GM18498 (cell line): ENCODE data around the gene SLC22A23.
A peak's percentile ranks its signal among the peaks of the same experiment; 100 is the strongest.

Source experiments
- ATAC-seq: cut with Tn5 transposase; IDR thresholded peaks from one replicate; pipeline ENCODE4 v1.9.1; 2021; ENCODE audit warnings: mild to moderate bottlenecking, moderate library complexity; ENCODE audit not compliant: unreplicated experiment

Gene SLC22A23

GRCh38 chr6:3233321-3233720 is 223.5 kb downstream of the SLC22A23 start:
- no peak for ATAC-seq

DNA sequence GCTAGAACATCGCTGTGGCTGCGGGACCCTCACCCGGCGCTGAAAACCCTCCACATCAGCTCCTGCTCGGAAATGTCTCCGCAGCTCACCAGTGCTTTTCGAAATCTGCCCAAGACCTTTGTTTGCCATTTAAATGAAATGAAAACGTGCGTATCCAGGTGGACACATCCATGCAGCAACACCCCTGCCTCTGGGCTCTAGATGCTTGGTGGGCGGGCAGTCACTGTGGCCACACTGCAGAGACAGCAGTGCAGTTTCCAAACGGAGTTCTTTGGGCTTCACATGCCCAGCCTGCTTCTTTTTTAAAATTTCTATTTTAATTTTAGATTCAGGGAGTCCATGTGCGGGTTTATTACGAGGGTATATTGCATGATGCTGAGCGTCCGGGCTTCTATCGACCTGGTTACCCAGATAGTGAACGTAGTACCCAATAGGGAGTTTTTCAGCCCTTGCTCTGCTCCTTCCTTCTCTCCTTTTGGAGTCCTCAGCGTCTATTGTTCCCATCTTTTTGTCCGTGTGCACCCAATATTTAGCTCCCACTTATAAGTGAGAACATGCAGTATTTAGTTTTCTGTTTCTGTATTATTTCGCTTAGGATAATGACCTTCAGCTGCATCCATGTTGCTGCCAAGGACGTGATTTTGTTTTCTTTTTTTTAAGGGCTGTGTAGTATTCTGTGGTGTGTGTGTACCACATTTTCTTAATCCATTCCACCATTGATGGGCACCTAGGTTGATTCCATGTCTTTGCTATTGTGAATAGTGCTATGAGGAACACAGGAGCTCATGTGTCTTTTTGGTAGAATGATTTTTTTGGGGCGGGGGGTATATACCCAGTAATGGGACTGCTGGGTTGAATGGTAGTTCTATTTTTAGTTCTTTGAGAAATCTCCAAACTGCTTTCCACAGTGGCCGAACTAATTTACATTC is 224.6 kb downstream of the SLC22A23 start:
- no peak for ATAC-seq

DNA sequence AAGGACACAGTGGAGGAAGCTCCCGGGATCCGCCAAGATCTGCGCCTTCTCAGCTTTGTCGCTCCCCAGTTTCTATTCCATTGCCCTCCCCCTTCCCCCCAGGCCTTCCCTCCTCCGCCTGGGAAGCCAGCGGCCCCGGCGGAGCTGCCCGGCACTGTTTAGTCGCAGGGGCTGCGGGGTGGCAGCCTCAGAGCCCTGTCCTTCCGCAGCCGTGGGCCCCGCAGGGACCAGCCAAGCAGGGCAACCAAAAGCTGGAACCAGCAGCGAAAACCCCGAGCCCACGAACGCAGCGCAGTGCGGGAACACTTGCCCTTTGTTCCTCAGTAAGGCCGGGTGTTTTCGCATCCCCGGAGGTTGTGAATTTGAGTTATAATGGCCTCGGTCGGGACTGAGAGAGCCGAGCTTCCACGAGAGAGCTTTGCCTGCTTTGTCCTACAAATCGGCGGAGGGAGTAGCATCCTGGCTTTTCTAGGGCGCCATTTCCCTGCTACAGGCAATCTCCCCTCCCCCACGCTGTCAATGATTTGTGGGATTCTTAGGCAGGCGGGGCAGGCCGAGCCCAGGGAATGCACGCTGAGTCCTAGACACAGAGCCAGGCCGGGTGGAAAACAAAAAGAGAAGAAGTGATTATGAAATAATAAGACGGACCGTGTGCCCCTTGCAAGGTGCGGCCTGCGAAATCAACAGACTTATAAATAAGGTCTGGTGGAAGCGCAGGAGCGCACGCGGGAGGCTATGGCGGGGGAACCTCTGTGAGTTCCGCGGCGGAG is 225.4 kb downstream of the SLC22A23 start:
- no peak for ATAC-seq

DNA sequence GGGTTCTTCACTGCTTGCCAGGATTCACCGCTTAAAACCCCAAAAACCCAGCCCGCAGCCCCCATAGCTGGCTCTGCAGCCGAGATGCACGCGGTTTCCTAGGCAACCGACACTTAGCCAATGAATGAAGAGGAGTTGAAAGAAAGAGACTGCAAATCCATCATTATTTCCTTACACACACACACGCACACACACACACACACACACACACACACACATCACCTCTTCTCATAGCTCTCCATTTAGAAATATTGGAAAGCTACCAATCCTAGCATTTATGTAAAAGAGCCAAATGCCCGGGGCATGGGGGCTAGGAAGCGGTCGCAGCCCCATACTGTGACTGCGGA is 226.0 kb downstream of the SLC22A23 start:
- no peak for ATAC-seq

DNA sequence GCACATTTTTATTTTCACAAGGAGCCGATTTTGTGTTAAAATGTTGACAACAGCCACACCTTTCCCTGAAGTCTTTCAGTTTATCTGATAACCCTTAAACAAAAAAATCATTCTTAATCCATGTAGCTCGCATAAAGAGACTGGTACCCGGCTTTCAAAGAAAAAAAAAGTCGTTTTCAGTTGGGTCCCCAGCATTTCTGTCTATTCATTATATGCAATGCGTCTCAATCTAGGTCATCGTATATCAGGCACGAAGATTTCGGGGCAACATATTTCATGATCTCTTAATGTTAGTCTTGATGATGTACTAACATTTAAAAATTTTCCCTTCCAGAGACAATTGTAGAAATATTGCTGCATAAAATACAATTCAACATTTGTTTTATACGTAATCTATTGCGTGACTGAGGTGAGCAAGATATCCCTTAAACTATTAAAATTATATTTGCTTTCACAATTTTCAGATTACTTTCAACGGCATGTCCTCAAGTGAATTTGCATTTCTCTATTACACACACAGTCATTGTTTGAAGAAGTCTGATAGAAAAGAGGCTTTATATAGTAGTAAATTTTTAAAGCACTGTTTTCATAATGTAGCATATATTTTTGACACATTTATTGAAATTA is 226.5 kb downstream of the SLC22A23 start:
- no peak for ATAC-seq

GRCh38 chr6:3229566-3230178 is 227.2 kb downstream of the SLC22A23 start:
- peak; percentile 34 for ATAC-seq

DNA sequence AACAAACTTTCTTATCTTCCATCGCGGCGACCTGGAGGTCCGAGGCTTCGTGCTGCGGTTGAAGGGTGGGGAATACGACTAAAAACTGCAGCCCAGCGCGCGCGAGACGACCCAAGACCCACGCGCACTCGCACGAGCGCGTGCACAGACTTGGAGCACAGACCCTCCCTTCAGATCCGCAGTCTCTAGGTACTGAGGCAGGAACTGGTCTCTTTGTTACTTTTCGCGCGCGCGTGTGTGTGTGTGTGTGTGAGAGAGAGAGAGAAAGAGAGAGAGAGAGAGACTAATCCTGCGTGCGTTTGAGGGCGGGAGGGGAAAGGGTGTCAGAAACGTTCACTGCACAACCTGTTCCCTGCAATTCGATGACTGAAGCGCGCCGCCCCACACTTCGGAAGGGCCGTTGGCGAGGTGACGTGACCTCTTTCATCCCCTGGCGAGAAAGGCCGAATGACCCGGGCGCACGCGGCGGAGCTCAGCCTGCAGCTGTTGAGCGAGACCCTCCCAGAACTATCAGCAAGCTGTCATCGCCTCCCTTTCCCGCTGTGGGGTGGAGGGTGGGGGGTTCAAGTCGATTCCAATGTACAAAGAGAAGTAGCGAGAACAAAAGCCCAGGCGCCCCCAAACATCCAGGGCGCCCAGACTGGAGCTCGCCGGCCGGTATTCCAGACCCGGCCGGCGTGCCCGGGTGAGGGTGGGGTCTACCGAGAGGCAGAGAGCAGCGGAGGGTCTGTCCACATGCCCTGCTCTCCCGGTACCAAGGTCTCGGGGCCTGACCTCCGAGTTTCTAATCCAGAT is 227.9 kb downstream of the SLC22A23 start:
- no peak for ATAC-seq

DNA sequence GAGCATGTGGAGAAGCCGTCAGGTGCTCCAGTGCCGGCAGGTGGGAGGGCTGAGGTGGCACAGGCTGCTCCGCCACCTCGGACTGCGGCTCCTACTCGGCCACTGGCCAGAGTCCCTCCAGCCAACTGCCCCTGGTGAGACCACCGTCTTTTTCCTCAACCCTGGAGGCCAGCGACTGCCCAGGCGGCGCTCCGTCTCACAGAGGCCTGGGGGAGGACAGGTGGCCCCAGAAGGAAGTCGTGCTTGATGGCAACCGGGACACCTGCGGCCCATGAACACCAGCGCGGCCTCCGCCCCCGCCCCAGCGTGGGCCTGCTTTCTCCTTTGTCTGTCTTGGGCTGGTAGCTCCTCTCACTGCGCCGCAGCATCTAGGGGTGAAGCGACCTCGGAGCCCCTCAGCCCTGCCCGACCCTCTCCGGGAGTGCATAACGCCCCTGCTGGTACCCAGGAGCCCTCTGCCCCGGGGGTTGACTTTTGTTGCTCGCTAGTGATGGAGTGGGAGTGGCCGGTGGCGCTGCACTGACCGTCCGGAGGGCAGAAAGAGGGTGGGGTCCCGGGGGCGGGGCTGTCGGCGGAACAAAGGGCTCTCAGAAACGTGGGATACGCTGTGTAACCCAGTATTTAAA is 228.7 kb downstream of the SLC22A23 start:
- no peak for ATAC-seq

GRCh38 chr6:3227363-3228045 is 229.3 kb downstream of the SLC22A23 start, which contains the start of gene TUBB2B:
Gene TUBB2B, minus strand, starts transcription at chr6:3227653. Its CDS starts 110 bp downstream, at chr6:3227543.
- no peak for ATAC-seq

- no peak for ATAC-seq
These were observed 230.1 kb downstream of the SLC22A23 start for GRCh38 chr6:3226481-3227362.

GRCh38 chr6:3226042-3226441 is 230.8 kb downstream of the SLC22A23 start:
- ATAC-seq, result no peak

DNA sequence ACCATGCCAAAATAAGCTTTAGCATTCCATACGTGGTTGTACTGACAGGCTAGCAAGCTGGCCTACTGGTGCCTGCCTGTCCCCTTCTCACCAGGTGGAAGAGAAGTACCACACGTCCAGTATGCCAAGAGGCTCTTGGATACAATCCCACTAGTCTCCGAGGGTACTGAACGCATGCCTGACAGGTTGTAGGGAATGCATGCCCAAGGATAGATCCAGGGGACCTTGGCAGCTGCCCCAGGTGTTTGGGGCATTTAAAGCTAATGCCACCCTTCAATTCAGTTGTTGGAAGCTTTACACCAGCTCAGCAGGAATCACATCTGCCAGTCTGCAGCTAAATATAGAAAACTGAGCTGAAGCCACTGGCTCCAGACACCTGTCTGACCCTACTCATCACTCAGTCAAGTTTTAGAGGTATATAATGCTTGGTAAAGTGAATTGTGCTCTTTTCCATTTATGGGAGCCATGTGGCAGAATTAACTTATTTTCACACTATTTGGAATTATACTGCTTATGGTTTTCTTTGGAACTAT is 234.3 kb downstream of the SLC22A23 start:
- no peak for ATAC-seq

- no peak for ATAC-seq
These were observed 235.3 kb downstream of the SLC22A23 start for GRCh38 chr6:3221578-3221977.

DNA sequence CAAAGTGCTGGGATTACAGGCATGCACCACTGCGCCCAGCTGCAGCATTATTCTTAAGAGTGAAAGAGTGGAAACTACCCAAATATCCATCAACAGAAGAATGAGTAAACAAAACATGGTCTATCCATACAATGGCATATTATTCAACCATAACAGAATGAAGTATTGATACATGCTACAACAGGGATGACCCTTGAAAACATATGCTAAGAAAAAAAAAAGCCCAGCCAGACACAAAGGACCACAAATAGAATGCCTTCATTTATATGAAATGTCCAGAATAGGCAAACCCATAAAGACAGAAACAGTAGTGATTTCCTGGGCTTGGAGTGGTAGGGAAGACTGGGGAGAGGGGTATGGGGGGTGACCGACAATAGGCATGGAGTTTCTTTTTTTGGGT is 236.5 kb downstream of the SLC22A23 start:
- no peak for ATAC-seq
